NCI-H1930 (cell line): Measurements from ENCODE around the gene ABHD8.

Experiments used
- DNase-seq, 2 experiments: peaks; one replicate each; lab custom pipeline; 2025; lab: John Stamatoyannopoulos, UW

Gene ABHD8

GRCh38 chr19:17333611-17334413 lies 30.6 kb upstream of the ABHD8 start:
- no peak for DNase-seq

- DNase-seq: no peak
These were observed 29.7 kb upstream of the ABHD8 start for GRCh38 chr19:17332677-17333581.

- DNase-seq: no peak
These were observed 29.1 kb upstream of the ABHD8 start for GRCh38 chr19:17332360-17332676.

GRCh38 chr19:17331045-17331558 lies 27.9 kb upstream of the ABHD8 start:
- DNase-seq: no peak

- no peak for DNase-seq
These were observed 27.2 kb upstream of the ABHD8 start for GRCh38 chr19:17330262-17331044.

GRCh38 chr19:17329366-17330261 lies 26.4 kb upstream of the ABHD8 start:
- no peak for DNase-seq

- no peak for DNase-seq
These were observed 25.5 kb upstream of the ABHD8 start for GRCh38 chr19:17328517-17329365.

- DNase-seq: no peak
These were observed 24.7 kb upstream of the ABHD8 start for GRCh38 chr19:17327654-17328516.

- DNase-seq: no peak
These were observed 23.9 kb upstream of the ABHD8 start for GRCh38 chr19:17327068-17327653.

- DNase-seq: no peak
These were observed 23.4 kb upstream of the ABHD8 start for GRCh38 chr19:17326595-17326966.

GRCh38 chr19:17325881-17326594 lies 22.8 kb upstream of the ABHD8 start:
- DNase-seq: no peak

GRCh38 chr19:17325133-17325532 lies 21.9 kb upstream of the ABHD8 start:
- DNase-seq: no peak

- no peak for DNase-seq
These were observed 21.3 kb upstream of the ABHD8 start for GRCh38 chr19:17324357-17325114.

GRCh38 chr19:17323964-17324332 lies 20.7 kb upstream of the ABHD8 start:
- DNase-seq: no peak

- no peak for DNase-seq
These were observed 20.2 kb upstream of the ABHD8 start for GRCh38 chr19:17323300-17323963.

- DNase-seq: no peak
These were observed 19.6 kb upstream of the ABHD8 start for GRCh38 chr19:17322854-17323253.
